H1 (cell line): ENCODE results near the gene LMNB1. TPM values are rescaled to one million over a fixed set of nuclear protein-coding genes. Genes with fewer than 3 reads are reported as not detected.

Experiments
- EP300 ChIP-seq, 2 experiments: IDR thresholded peaks; 1 replicate in 1 of 2; 2 replicates in 1 of 2; pipeline ENCODE4 v1.6.1; 2011 to 2012; ENCODE audit warnings: low read depth in 2 of 2, low read length in 2 of 2, mild to moderate bottlenecking in 2 of 2, borderline replicate concordance in 1 of 2, inconsistent platforms in 1 of 2, moderate library complexity in 1 of 2
- FOSL1 ChIP-seq: IDR thresholded peaks from 2 replicates; pipeline ENCODE4 v1.6.1; 2011; ENCODE audit warnings: mild to moderate bottlenecking, low read depth, low read length, moderate library complexity; ENCODE audit not compliant: insufficient read depth
- KDM5A ChIP-seq: fragments of 200-600 bp; IDR thresholded peaks from 2 replicates; pipeline ENCODE4 v1.7.1; 2012; ENCODE audit warnings: mild to moderate bottlenecking, low read length, inconsistent platforms, mixed read lengths
- MAFK ChIP-seq: IDR thresholded peaks from 2 replicates; pipeline ENCODE4 v1.6.1; 2012; ENCODE audit warnings: low read depth, mild to moderate bottlenecking, improper control_type of control experiment, low read length
- RAD21 ChIP-seq, 2 experiments: IDR thresholded peaks in 1 of 2; conservative IDR thresholded peaks in 1 of 2; 2 replicates each; pipeline ENCODE4 v1.6.1; 2011; ENCODE audit warnings: low read depth in 2 of 2, low read length in 2 of 2, improper control_type of control experiment in 1 of 2, inconsistent platforms in 1 of 2, mild to moderate bottlenecking in 1 of 2, moderate library complexity in 1 of 2
- polyA plus RNA-seq, 7 experiments: library from polyadenylated mRNA; depleted of rRNA in 3 of 7; stranded (reverse) in 5 of 7; unstranded in 2 of 7; fragments of >200 nt in 5 of 7; fragments of 200-250 nt in 2 of 7; gene quantifications; 1 replicate in 5 of 7; 2 replicates in 1 of 7; 4 replicates in 1 of 7; pipeline versions ENCODE4 v1.2.1 to v1.2.3, GENCODE V29; 2011 to 2013; ENCODE audit warnings: missing spikeins in 2 of 7, mixed read lengths in 2 of 7
- total RNA-seq: library from RNA; stranded (reverse); fragmentation: NEBNext Ultra II Directional; extraction: Animal tissue kit (Norgen Biotek cat#: 25700); gene quantifications from 2 replicates; pipeline ENCODE4 v1.2.1, GENCODE V29; 2021

The LMNB1 gene
- total and polyA plus RNA-seq, 2 of the 8 experiments (the other 6 are each of a cell fraction or from before 2014, with no cell fraction given), result 73.5 to 225 TPM

DNA sequence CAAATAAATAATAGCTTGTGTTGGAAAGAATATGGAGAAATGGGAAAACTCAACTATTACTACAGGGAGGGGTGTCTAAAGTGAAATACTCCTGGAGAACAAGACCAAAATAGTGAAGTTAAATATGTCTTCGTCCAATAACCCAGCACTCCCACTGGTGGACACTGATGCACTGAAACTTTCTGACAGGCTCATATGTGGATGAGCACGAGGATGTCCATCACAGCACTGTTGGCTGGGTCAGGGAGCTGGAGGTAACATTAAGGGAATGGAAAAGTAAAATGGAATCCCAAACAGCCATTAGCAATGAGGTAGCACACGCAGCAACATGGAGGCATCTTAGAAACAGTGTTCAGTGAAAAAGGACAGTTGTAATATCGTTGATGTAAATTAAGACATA, 86.5 kb downstream of the LMNB1 start (continued):
- TF ChIP-seq FOSL1 (no peak), EP300 (IDR thresholded peaks at IDR 0.05; ENCODE audit: borderline replicate concordance in 1 of 2, low read depth in 2 of 2, low read length in 2 of 2) (no peak), MAFK (no peak), KDM5A (no peak), RAD21 (IDR thresholded peaks at IDR 0.05 in 1 of 2, conservative IDR thresholded peaks at IDR 0.05 in 1 of 2; ENCODE audit: low read depth in 2 of 2, low read length in 2 of 2) (no peak)
